Endothelial cell of umbilical vein (primary cell): Measurements from ENCODE around the gene RMC1. TPM values are rescaled to one million over a fixed set of nuclear protein-coding genes. Genes with fewer than 3 reads are reported as not detected.

Source experiments
- BruUV-seq: library from RNA; stranded (reverse); fragments of 400-500 nt; replicated peaks from 2 replicates; lab custom pipeline; 2021; lab: Mats Ljungman, UMichigan
- CTCF ChIA-PET: fragments of 300-600, 350-600 bp; sonication (Branson Sonifier 250); formaldehyde crosslinking; loops from one replicate; lab custom pipeline; 2021; ENCODE audit warnings: antibody characterized with exemption, inconsistent platforms; lab: Charles Lee
- POLR2A ChIA-PET: fragments of 300-600, 350-600 bp; sonication (Branson Sonifier 250); formaldehyde crosslinking; loops from one replicate; lab custom pipeline; 2021; ENCODE audit warnings: antibody characterized with exemption, inconsistent platforms; lab: Charles Lee
- DNase-seq: peaks from one replicate; pipeline ENCODE4 v3.0.0-alpha.2; 2011; ENCODE audit warnings: low read depth, low spot score
- FAIRE-seq: peaks from 2 replicates; lab custom pipeline; 2011; peaks lifted over from hg19 to GRCh38; lab: Jason Lieb, UNC
- H2AFZ ChIP-seq: 2 replicates; pipeline ENCODE4 v1.6.0; 2012; ENCODE audit warnings: low read depth, low read length, control low read depth, inconsistent platforms
- H3K27ac ChIP-seq: 2 replicates; pipeline ENCODE4 v1.5.1; 2011; ENCODE audit warnings: low read depth, mild to moderate bottlenecking, control low read depth, low read length, moderate library complexity; ENCODE audit not compliant: insufficient read depth
- H3K27me3 ChIP-seq, 2 experiments: 2 replicates each; pipeline versions ENCODE4 v1.6.0 to v1.6.1; 2011; ENCODE audit warnings: low read length in 2 of 2, mixed read lengths in 1 of 2; ENCODE audit not compliant: control insufficient read depth in 2 of 2, insufficient read depth in 2 of 2
- H3K36me3 ChIP-seq, 2 experiments: 2 replicates in 1 of 2; 3 replicates in 1 of 2; pipeline ENCODE4 v1.5.1; 2011; ENCODE audit warnings: low read length in 2 of 2, mild to moderate bottlenecking in 1 of 2, moderate library complexity in 1 of 2; ENCODE audit not compliant: control insufficient read depth in 2 of 2, insufficient read depth in 2 of 2; ENCODE audit errors: extremely low read depth in 1 of 2
- H3K4me1 ChIP-seq: 3 replicates; pipeline ENCODE4 v1.5.1; 2011; ENCODE audit warnings: mild to moderate bottlenecking, low read length; ENCODE audit not compliant: control insufficient read depth, insufficient read depth; ENCODE audit errors: extremely low read depth
- H3K4me2 ChIP-seq: 2 replicates; pipeline ENCODE4 v1.6.1; 2011; ENCODE audit warnings: low read length, control low read depth, mixed read lengths; ENCODE audit not compliant: insufficient read depth
- H3K4me3 ChIP-seq, 3 experiments: fragments of 200-600 bp in 1 of 3; sonication (generic), shearing (Covaris generic) in 1 of 3; replicated peaks in 1 of 3; 2 replicates each; pipeline ENCODE4 v1.5.1; 2011 to 2016; ENCODE audit warnings: control low read depth in 3 of 3, low read length in 3 of 3, mild to moderate bottlenecking in 2 of 3, inconsistent platforms in 1 of 3, low read depth in 1 of 3, moderate library complexity in 1 of 3; ENCODE audit not compliant: insufficient read depth in 1 of 3
- H3K79me2 ChIP-seq: 2 replicates; pipeline ENCODE4 v1.6.0; 2012; ENCODE audit warnings: low read length, inconsistent platforms; ENCODE audit not compliant: control insufficient read depth, insufficient read depth
- H3K9ac ChIP-seq: replicated peaks from 2 replicates; pipeline ENCODE3; 2011; ENCODE audit warnings: low read length, control low read depth; ENCODE audit not compliant: insufficient read depth; ENCODE audit errors: extremely low read depth
- H3K9me1 ChIP-seq: replicated peaks from 3 replicates; pipeline ENCODE4 v1.6.0; 2011; ENCODE audit warnings: mild to moderate bottlenecking, low read length; ENCODE audit not compliant: control insufficient read depth, insufficient read depth; ENCODE audit errors: extremely low read depth
- H3K9me3 ChIP-seq: replicated peaks from 2 replicates; pipeline ENCODE4 v1.5.1; 2012; ENCODE audit warnings: low read length, inconsistent platforms; ENCODE audit not compliant: control insufficient read depth, insufficient read depth
- H4K20me1 ChIP-seq: replicated peaks from 2 replicates; pipeline ENCODE3; 2011; ENCODE audit warnings: mild to moderate bottlenecking, low read length; ENCODE audit not compliant: control insufficient read depth, insufficient read depth; ENCODE audit errors: extremely low read depth
- CTCF ChIP-seq, 2 donors: IDR thresholded peaks; 1 replicate in 1 of 2; 2 replicates in 1 of 2; pipeline ENCODE4 v1.5.1; 2011; ENCODE audit warnings: low read length in 2 of 2, mild to moderate bottlenecking in 2 of 2, moderate library complexity in 2 of 2, control low read depth in 1 of 2, inconsistent platforms in 1 of 2, low read depth in 1 of 2; ENCODE audit not compliant: insufficient read depth in 1 of 2; ENCODE audit errors: extremely low read depth in 1 of 2
- FOS ChIP-seq: IDR thresholded peaks from 2 replicates; pipeline ENCODE4 v1.6.1; 2011; ENCODE audit warnings: mild to moderate bottlenecking, low read length, moderate library complexity, borderline replicate concordance; ENCODE audit not compliant: insufficient read depth
- MAX ChIP-seq: IDR thresholded peaks from 2 replicates; pipeline ENCODE4 v1.6.1; 2011; ENCODE audit not compliant: insufficient read depth, insufficient read length
- MYC ChIP-seq: IDR thresholded peaks from one replicate; pipeline ENCODE4 v1.6.1; 2011; ENCODE audit warnings: mild to moderate bottlenecking, low read depth, low read length
- POLR2AphosphoS5 ChIP-seq: IDR thresholded peaks from 2 replicates; pipeline ENCODE4 v1.6.1; 2012; ENCODE audit warnings: low read depth, mild to moderate bottlenecking, control low read depth, low read length, moderate library complexity; ENCODE audit not compliant: insufficient read depth
- dilution Hi-C: fragments of 300-500 bp; cut with MboI; formaldehyde crosslinking; loops from one replicate; pipeline ENCODE4 v1.15.0; 2019; ENCODE audit warnings: low sequenced_read_pairs; ENCODE audit not compliant: extremely low pct_ligation_motif_present
- intact Hi-C: fragments of 100-400 bp; cut with micrococcal nuclease; formaldehyde crosslinking; loops from one replicate; pipeline ENCODE4 v1.10.0; 2022
- polyA plus RNA-seq, 4 experiments: library from polyadenylated mRNA; depleted of rRNA in 3 of 4; stranded (reverse) in 3 of 4; unstranded in 1 of 4; fragments of >200 nt; gene quantifications; 2 replicates each; pipeline versions ENCODE4 v1.2.1 to v1.2.3, GENCODE V29; 2011 to 2012; ENCODE audit warnings: missing spikeins in 1 of 4
- small RNA-seq: library from RNA; depleted of rRNA; stranded (forward); fragments of <200 nt; gene quantifications from one replicate; pipeline ENCODE3, GENCODE V24; 2012; ENCODE audit warnings: low replicate concordance, low read depth; ENCODE audit not compliant: insufficient read depth, insufficient read length
- total RNA-seq: library from RNA; stranded (reverse); gene quantifications from 2 replicates; pipeline ENCODE4 v1.2.3, GENCODE V29; 2021

Gene RMC1
- total and polyA plus RNA-seq, 2 donors (not counting 3 experiments of a cell fraction or from before 2014, with no cell fraction given) = 26.2 to 29.7 TPM

- no peak for DNase-seq
- H2AFZ ChIP-seq = no peak overlapping the region
Measured at GRCh38 chr18:23580677-23581367, 77.5 kb downstream of the RMC1 start.

More at GRCh38 chr18:23580677-23581367, 77.5 kb downstream of the RMC1 start:
- Histone ChIP-seq H3K79me2 (peaks cover 72% of the 10 kb centered on the region), H3K9ac (no peak overlapping the region), H3K27ac (no peak overlapping the region), H3K9me1 (no peaks in the 10 kb centered on the region), H3K4me2 (no peak overlapping the region), H3K4me3 (no peak overlapping the region), H4K20me1 (peaks cover 5% of the 10 kb centered on the region), H3K4me1 (peaks cover 14% of the 10 kb centered on the region), H3K36me3 (no peaks in the 10 kb centered on the region), H3K9me3 (no peaks in the 10 kb centered on the region), H3K27me3 (no peaks in the 10 kb centered on the region)
- ChIA-PET POLR2A (no interaction called here), CTCF (interaction anchor here (1.3 to 2.8 kb wide), 2 partner anchors 18 to 123 kb away, joined by 3 to 10 read pairs; no protein-coding TSS in a partner anchor)
- no peak for FAIRE-seq
- intact Hi-C loops (no loop called here), dilution Hi-C loops (no loop called here)
- no TSS peak for BruUV-seq
- TF ChIP-seq MYC (no peak), CTCF (IDR thresholded peaks at IDR 0.05; ENCODE audit: extremely low read depth in 1 of 2, insufficient read depth in 1 of 2, low read depth in 1 of 2, low read length in 2 of 2) (no peak), POLR2AphosphoS5 (no peak), FOS (no peak), MAX (no peak)

Small RNAs within 50 kb of the gene (small RNA-seq; reads per million reads assigned to genes)
- not detected for gene AC026634.1
- not detected for gene RF00019

Other genes with a start within 250 kb of the RMC1 start
- gene RIOK3, start 50.2 kb upstream of the RMC1 start, total RNA-seq = 50.7 and 55.7 TPM in 2 replicates
- 12.4 and 14.8 TPM in 2 replicates for gene RIOK3, start 50.2 kb upstream of the RMC1 start, polyA plus RNA-seq
- 45.2 and 58.2 TPM in 2 replicates for gene NPC1, start 83.0 kb downstream of the RMC1 start, total RNA-seq
- gene NPC1, start 83.0 kb downstream of the RMC1 start, polyA plus RNA-seq = 38.9 and 40.6 TPM in 2 replicates
- 1.2 and 2.6 TPM in 2 replicates for gene ANKRD29, start 159.4 kb downstream of the RMC1 start, total RNA-seq
- 0.03 and 0.18 TPM in 2 replicates for gene ANKRD29, start 159.4 kb downstream of the RMC1 start, polyA plus RNA-seq
- gene LAMA3, start 185.9 kb downstream of the RMC1 start, total RNA-seq = 7.1 and 12.3 TPM in 2 replicates
- gene LAMA3, start 185.9 kb downstream of the RMC1 start, polyA plus RNA-seq = 2.5 and 2.6 TPM in 2 replicates